ENCODE results near the gene MAPKBP1. TPM values are rescaled to one million over a fixed set of nuclear protein-coding genes. Genes with fewer than 3 reads are reported as not detected.

The MAPKBP1 gene
- total RNA-seq, 2 donors from 2014 or later, result 35.8 to 37.0 TPM

DNA sequence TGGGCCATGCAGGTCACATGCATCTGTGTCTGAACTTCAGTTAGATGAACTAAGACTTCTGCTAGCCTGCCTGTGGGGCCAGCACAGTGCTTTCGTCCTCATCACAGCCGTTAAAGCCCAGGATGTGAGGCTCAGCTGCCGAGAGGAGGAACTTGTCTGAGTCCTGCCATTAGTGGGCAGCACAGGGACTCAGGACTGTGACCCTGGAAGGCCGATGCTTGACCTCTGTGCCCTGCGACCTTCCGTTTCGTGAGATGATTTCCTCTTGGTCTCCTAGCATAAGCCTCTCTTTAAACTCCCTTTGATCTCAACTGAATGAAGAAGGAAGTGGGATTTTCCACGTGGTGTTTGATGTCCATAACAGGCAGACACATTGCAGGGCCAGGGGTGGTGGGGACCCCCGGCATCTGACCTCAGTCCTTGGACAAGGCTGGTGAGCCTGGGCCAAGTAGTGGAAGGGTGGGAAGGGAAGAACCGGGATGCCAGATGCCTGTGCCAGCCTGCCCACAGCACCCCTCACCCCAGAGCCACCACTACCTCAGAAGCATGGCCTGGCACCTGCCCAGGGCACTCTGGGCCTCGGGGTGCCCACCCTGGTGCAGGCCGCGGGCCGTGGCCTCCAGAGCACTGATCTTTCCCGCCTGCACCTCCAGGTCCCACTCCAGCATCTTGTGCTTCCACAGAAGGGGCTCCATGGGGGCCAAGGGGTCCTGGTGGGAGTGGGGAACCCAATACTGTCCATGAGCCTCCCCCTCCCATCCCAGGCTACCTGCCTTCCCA, 86.0 kb downstream of the MAPKBP1 start:
- DNase-seq (ENCODE audit: low spot score) (no peak), ATAC-seq (ENCODE audit: insufficient number of reproducible peaks, low FRiP score, low read depth) (no peak)
- Histone ChIP-seq H3K4me1 (ENCODE audit: control insufficient read depth in 1 of 2, low read depth in 2 of 2) (no peaks in the 10 kb centered on the region), H3K4me3 (no peak overlapping the region), H3K27me3 (replicated peaks; ENCODE audit: insufficient read depth) (no peaks in the 10 kb centered on the region), H3K27ac (no peak overlapping the region), H3K9me3 (no peaks in the 10 kb centered on the region), H3K36me3 (no peaks in the 10 kb centered on the region)
- TF ChIP-seq, protein P1, sequence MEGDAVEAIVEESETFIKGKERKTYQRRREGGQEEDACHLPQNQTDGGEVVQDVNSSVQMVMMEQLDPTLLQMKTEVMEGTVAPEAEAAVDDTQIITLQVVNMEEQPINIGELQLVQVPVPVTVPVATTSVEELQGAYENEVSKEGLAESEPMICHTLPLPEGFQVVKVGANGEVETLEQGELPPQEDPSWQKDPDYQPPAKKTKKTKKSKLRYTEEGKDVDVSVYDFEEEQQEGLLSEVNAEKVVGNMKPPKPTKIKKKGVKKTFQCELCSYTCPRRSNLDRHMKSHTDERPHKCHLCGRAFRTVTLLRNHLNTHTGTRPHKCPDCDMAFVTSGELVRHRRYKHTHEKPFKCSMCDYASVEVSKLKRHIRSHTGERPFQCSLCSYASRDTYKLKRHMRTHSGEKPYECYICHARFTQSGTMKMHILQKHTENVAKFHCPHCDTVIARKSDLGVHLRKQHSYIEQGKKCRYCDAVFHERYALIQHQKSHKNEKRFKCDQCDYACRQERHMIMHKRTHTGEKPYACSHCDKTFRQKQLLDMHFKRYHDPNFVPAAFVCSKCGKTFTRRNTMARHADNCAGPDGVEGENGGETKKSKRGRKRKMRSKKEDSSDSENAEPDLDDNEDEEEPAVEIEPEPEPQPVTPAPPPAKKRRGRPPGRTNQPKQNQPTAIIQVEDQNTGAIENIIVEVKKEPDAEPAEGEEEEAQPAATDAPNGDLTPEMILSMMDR (IDR thresholded peaks at IDR 0.05), result no peak

DNA sequence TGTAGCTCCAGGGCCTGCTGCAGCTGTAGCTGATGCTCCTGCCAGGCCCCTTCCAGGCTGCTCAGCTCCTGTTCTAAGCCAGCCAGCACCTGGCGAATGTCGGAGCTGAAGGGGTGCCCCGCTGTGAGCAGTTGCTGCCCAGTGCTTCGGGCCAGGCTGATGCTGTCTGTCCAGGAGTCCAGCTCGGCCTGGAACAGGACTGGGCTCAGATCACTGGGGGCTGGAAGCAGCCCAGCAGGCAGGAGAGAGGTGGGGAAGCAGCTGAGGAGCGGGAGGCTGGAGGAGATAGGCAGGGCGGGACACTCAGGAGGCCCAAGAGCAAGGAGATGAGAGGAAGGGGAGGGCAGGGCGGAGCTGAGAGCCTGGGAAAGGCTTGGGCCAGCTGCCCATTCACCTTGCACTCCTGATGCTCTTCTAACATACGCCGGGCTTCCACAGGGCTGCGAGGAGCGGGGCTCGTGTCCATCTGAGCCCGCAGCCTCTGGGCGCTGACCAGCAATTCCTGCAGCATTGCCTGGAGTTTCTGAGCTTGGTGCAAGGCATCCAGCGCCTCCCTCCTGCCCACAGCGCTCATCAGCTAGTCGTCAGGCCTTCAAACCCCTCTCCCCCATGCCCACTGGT, 87.6 kb downstream of the MAPKBP1 start:
- Histone ChIP-seq H3K9me3 (no peaks in the 10 kb centered on the region), H3K27ac (no peak overlapping the region), H3K4me3 (no peak overlapping the region), H3K27me3 (replicated peaks; ENCODE audit: insufficient read depth) (no peaks in the 10 kb centered on the region), H3K4me1 (ENCODE audit: control insufficient read depth in 1 of 2, low read depth in 2 of 2) (no peaks in the 10 kb centered on the region), H3K36me3 (no peaks in the 10 kb centered on the region)
- TF ChIP-seq, protein P1 (IDR thresholded peaks at IDR 0.05), result no peak
- no peak for ATAC-seq (ENCODE audit: insufficient number of reproducible peaks, low FRiP score, low read depth)
- no peak for DNase-seq (ENCODE audit: low spot score)

DNA sequence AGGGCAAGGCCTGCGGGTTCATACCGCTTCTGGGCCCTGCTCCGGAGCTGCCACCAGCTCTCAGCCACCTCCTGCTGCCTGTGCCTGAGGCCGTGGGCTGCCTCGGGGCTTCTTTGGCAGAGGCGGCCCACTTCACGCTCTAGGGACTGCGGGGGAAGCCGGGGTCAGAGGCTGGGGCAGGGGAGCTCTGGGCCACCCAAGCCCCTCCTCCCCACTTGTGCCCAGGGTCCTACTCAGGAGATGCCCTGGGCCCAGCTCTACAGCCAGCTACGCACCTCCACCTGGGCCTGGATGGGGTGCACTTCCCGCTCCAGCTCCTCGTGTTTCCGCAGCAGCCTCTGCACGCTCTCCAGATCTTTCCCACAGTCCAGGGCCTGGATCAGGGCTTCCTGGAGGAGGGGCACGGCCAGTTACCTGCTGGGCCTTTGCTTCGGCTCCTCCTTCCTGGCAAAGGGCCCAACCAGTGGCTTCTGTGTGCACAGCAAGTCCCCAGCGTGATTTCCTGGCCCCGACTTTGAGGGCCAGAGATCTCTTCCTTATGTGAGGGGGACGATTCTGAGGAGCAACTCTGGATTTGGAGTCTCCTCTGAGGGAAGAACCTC, 88.3 kb downstream of the MAPKBP1 start:
- Histone ChIP-seq H3K27ac (no peak overlapping the region), H3K36me3 (no peaks in the 10 kb centered on the region), H3K4me3 (no peak overlapping the region), H3K27me3 (replicated peaks; ENCODE audit: insufficient read depth) (no peaks in the 10 kb centered on the region), H3K4me1 (ENCODE audit: control insufficient read depth in 1 of 2, low read depth in 2 of 2) (no peaks in the 10 kb centered on the region), H3K9me3 (no peaks in the 10 kb centered on the region)
- TF ChIP-seq, protein P1 (IDR thresholded peaks at IDR 0.05), result no peak
- no peak for ATAC-seq (ENCODE audit: insufficient number of reproducible peaks, low FRiP score, low read depth)
- DNase-seq (ENCODE audit: low spot score), result no peak

DNA sequence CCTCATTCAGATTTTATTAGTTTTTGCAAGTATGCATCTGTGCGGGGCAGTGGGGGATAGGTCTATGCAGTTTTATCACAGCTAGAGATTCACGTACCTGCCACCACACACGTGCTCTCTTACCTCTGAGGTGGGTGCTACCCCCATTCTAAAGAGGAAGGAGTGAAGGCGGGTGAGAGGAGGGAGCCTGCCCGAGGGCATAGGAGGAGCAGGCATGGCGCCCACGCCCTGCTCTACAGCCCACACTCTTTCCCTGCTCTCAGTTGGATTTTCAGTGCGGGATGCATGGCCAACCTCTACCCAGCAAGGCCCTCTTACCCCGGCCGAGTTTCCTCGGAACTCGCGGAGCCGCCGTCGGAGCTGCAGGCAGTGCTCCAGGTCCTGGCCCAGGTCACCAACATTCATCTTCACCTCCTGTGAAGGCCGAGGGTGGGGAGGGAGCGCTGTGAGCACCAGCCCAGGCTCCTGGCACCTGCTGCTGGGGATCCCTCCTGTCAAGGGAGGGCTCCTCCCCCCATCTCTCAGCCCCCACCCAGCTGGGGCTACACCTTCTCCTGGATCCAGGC, 91.3 kb downstream of the MAPKBP1 start:
- H3K27me3 ChIP-seq (replicated peaks; ENCODE audit: insufficient read depth), result no peaks in the 10 kb centered on the region
- H3K27ac ChIP-seq, result no peak overlapping the region
- H3K36me3 ChIP-seq, result no peaks in the 10 kb centered on the region
- DNase-seq (ENCODE audit: low spot score) (no peak), ATAC-seq (ENCODE audit: insufficient number of reproducible peaks, low FRiP score, low read depth) (no peak)
- H3K4me3 ChIP-seq, result no peak overlapping the region
- TF ChIP-seq, protein P1 (IDR thresholded peaks at IDR 0.05), result no peak
- no peaks in the 10 kb centered on the region for H3K4me1 ChIP-seq (ENCODE audit: control insufficient read depth in 1 of 2, low read depth in 2 of 2)
- H3K9me3 ChIP-seq, result no peaks in the 10 kb centered on the region

DNA sequence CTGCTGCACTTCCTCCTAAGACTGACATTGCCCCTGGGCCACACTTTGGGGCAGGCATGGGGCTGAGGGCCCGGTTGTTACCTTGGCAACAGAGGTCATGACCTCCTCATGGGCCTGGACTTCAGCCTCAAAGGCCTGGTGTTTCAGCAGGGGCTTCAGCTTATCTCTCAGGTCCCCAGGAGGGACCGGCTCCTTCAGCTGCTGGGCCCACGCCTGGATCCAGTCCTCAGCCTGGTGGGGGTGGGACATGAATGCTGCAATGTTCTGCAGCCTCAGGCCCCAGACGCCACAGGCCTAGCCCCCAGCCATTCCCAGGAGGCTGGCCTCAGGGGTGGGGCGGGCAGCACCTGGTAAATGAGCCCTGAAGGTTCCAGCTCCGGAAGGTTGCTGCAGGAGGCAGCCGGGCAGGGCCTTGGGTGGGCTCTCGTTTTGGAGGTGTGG, 92.0 kb downstream of the MAPKBP1 start:
- no peak overlapping the region for H3K27ac ChIP-seq
- TF ChIP-seq, protein P1 (IDR thresholded peaks at IDR 0.05), result no peak

More for the DNA sequence above, 92.0 kb downstream of the MAPKBP1 start:
- Histone ChIP-seq H3K36me3 (no peaks in the 10 kb centered on the region), H3K9me3 (no peaks in the 10 kb centered on the region), H3K4me3 (no peak overlapping the region), H3K27me3 (replicated peaks; ENCODE audit: insufficient read depth) (no peaks in the 10 kb centered on the region), H3K4me1 (ENCODE audit: control insufficient read depth in 1 of 2, low read depth in 2 of 2) (no peaks in the 10 kb centered on the region)
- DNase-seq (ENCODE audit: low spot score), result no peak
- ATAC-seq (ENCODE audit: insufficient number of reproducible peaks, low FRiP score, low read depth), result no peak

Data from thoracic aorta (tissue), 2 donors.